Thyroid gland (tissue), 4 donors: ENCODE results near the gene SLC35A5. TPM values are rescaled to one million over a fixed set of nuclear protein-coding genes. Genes with fewer than 3 reads are reported as not detected.

ENCODE experiments used
- DNase-seq, 2 donors: peaks; one replicate each; pipeline ENCODE4 v3.0.0-alpha.2; 2019
- H3K27ac ChIP-seq, 3 donors: fragments of 200-600 bp; sonication (generic); 1 replicate in 2 of 3; 2 replicates in 1 of 3; pipeline ENCODE4 v1.5.1; 2016 to 2019; ENCODE audit warnings: mild to moderate bottlenecking in 1 of 3, moderate library complexity in 1 of 3
- H3K27me3 ChIP-seq: fragments of 200-600 bp; sonication (generic); one replicate; pipeline ENCODE4 v1.5.1; 2019
- H3K36me3 ChIP-seq, 2 donors: fragments of 200-600 bp; sonication (generic); one replicate each; pipeline ENCODE4 v1.5.1; 2016 to 2019
- H3K4me1 ChIP-seq, 2 donors: fragments of 200-600 bp; sonication (generic); one replicate each; pipeline ENCODE4 v1.5.1; 2017 to 2019
- H3K4me3 ChIP-seq, 3 donors: fragments of 200-600 bp; sonication (generic); replicated peaks in 1 of 3; 1 replicate in 2 of 3; 2 replicates in 1 of 3; pipeline ENCODE4 v1.5.1; 2016; ENCODE audit warnings: mild to moderate bottlenecking in 1 of 3
- H3K9me3 ChIP-seq: fragments of 200-600 bp; sonication (generic); one replicate; pipeline ENCODE4 v1.5.1; 2017
- CTCF ChIP-seq, 6 experiments: fragments of 200-600 bp in 3 of 6; fragments of 450-650 bp in 3 of 6; sonication (generic) in 3 of 6; IDR thresholded peaks; one replicate each; pipeline ENCODE4 v1.5.1; 2016 to 2019; ENCODE audit warnings: antibody characterized with exemption in 6 of 6, mild to moderate bottlenecking in 2 of 6, inconsistent platforms in 1 of 6, moderate library complexity in 1 of 6
- POLR2A ChIP-seq, 2 donors: fragments of 450-650 bp; IDR thresholded peaks; one replicate each; pipeline ENCODE4 v1.6.1; 2017; ENCODE audit warnings: antibody characterized with exemption in 2 of 2, mild to moderate bottlenecking in 2 of 2, moderate library complexity in 1 of 2
- WGBS, 2 donors: methylation state at CpG; one replicate each; pipeline ENCODE4 v1.1.5; 2017; 5-methylcytosine and 5-hydroxymethylcytosine counted together
- intact Hi-C: fragments of 100-400 bp; cut with DNase I; formaldehyde crosslinking; loops from one replicate; pipeline ENCODE4 v1.15.1; 2023
- total RNA-seq, 4 donors: library from RNA; depleted of rRNA; stranded (reverse); fragments of >200 nt; gene quantifications; one replicate each; pipeline ENCODE4 v1.2.3, GENCODE V29; 2016

SLC35A5 gene
- total RNA-seq, 4 donors from 2014 or later, result 39.5 to 66.1 (median 60.8) TPM

DNA sequence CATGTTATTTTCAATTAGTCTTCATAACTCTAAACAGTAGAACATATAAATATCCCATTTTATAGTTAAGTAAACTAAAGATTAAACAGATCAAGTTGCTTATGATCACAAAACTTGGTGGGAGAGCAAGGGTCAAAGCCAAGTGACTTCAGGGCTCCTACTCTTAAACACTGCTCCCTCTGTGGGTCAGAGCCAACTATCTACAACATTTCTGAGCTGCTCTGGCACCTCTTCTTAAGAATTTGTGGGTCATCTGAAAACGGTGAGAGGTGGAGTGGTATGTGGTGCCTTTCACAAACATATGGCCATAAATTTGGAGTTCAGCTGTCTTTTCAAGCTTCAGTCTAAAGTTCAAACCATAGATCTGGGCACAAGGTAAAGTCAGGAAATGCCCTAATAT lies 11.0 kb upstream of the SLC35A5 start:
- Histone ChIP-seq H3K4me1 (peaks cover 4 to 11% of the 10 kb centered on the region in 2 donors), H3K27me3 (no peaks in the 10 kb centered on the region), H3K4me3 (no peak overlapping the region), H3K27ac (no peak overlapping the region), H3K9me3 (no peaks in the 10 kb centered on the region), H3K36me3 (peaks cover 13 to 18% of the 10 kb centered on the region in 2 donors)
- 29 to 32% methylated on average over 1 of the region's 1 CpG for WGBS, 2 donors
- DNase-seq, result no peak
- intact Hi-C loops, result no loop called here
- TF ChIP-seq POLR2A (IDR thresholded peaks at IDR 0.05), result no peak
- TF ChIP-seq CTCF (IDR thresholded peaks at IDR 0.05), result peak in 1 of 6 experiments; percentile 11

DNA sequence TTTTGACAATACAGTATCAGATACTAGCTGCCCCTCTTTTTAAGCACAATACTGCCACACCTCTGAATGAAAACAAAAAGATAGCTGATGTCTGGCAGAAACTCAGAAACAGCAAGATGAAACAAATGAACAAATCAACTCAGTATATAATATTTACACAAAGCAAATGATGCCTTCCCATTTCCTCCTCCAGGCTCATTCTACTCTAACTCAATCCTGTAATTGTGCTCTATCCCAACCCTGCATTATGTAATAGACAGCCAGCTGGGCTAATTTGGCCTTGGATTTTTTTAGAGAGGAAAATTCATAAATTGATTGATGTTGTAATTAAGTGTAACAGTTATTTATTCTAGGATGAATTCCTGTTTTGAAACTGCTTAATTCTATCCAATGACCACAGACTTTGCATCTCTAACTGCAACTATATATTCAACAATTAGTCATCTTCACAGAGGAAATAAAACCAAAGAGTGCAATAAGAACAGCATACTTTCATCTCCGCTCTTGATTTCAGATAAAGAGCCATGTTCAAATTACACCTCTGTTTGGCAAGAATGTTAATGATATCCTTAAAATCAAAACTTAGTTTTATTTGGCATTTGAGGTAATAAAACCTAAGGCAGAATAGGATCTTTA lies 6.2 kb upstream of the SLC35A5 start:
- no peaks in the 10 kb centered on the region for H3K9me3 ChIP-seq
- no peaks in the 10 kb centered on the region for H3K36me3 ChIP-seq
- WGBS, 2 donors, result 96 to 97% methylated on average over 1 of the region's 1 CpG
- no peak for DNase-seq
- no peaks in the 10 kb centered on the region for H3K27me3 ChIP-seq
- H3K27ac ChIP-seq, result no peak overlapping the region
- H3K4me3 ChIP-seq, result no peak overlapping the region
- TF ChIP-seq POLR2A (IDR thresholded peaks at IDR 0.05) (no peak), CTCF (IDR thresholded peaks at IDR 0.05) (no peak)
- peaks cover 21 to 24% of the 10 kb centered on the region in 2 donors for H3K4me1 ChIP-seq
- intact Hi-C loops, result no loop called here

DNA sequence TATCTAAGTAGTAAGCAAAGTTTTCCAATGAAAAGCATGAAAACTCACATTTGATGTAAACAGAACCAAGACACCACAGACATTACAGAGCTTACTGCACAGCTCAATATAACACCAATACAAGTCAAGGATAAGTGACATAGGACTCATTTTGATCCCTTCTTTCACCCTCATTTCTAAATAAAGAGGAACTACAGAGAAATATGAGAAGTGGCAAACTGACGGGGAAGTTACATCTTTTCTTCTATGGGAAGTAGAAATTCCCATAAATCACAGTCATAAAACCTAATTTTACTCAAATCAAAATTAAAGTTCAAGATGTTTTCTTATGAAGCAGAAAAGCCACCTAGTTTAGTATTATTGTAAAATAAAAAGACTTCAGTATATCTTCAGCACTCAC lies 3.9 kb upstream of the SLC35A5 start:
- H3K27me3 ChIP-seq, result no peaks in the 10 kb centered on the region
- no peak overlapping the region for H3K27ac ChIP-seq
- no peak overlapping the region for H3K4me3 ChIP-seq
- TF ChIP-seq CTCF (IDR thresholded peaks at IDR 0.05) (no peak), POLR2A (IDR thresholded peaks at IDR 0.05) (no peak)
- H3K4me1 ChIP-seq, result peaks cover 16 to 20% of the 10 kb centered on the region in 2 donors
- no peaks in the 10 kb centered on the region for H3K9me3 ChIP-seq
- H3K36me3 ChIP-seq, result no peaks in the 10 kb centered on the region
- WGBS, 2 donors, result 86 to 88% methylated on average over 1 of the region's 1 CpG
- intact Hi-C loops, result no loop called here
- no peak for DNase-seq

DNA sequence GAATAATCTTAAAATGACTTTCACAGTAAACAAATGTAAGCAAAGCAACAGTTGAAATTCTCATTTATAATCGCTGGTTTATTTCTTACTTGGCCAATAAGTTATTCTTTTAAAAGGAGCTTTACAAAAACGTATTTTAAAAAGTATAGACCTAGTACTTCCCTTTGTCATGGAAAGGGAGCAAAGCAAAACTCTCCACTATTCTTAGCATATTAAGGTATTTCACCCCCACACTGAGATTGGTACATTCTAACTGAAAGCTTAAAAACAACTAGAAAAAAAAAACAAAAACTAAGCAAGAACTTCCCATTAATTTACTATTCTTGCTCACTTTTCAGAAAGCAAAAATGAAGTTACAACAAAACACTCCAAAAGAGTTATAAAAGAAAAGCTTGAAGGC lies 1.5 kb upstream of the SLC35A5 start:
- Histone ChIP-seq H3K27ac (no peak overlapping the region), H3K4me1 (peaks cover 24 to 32% of the 10 kb centered on the region in 2 donors), H3K36me3 (no peaks in the 10 kb centered on the region), H3K9me3 (no peaks in the 10 kb centered on the region), H3K27me3 (no peaks in the 10 kb centered on the region), H3K4me3 (peak overlapping the region in 2 of 3 donors; percentile 45 to 71)
- TF ChIP-seq CTCF (IDR thresholded peaks at IDR 0.05) (no peak), POLR2A (IDR thresholded peaks at IDR 0.05) (no peak)
- WGBS, 2 donors, result 26% methylated on average over 2 of the region's 2 CpGs
- DNase-seq, result no peak
- intact Hi-C loops, result no loop called here

DNA sequence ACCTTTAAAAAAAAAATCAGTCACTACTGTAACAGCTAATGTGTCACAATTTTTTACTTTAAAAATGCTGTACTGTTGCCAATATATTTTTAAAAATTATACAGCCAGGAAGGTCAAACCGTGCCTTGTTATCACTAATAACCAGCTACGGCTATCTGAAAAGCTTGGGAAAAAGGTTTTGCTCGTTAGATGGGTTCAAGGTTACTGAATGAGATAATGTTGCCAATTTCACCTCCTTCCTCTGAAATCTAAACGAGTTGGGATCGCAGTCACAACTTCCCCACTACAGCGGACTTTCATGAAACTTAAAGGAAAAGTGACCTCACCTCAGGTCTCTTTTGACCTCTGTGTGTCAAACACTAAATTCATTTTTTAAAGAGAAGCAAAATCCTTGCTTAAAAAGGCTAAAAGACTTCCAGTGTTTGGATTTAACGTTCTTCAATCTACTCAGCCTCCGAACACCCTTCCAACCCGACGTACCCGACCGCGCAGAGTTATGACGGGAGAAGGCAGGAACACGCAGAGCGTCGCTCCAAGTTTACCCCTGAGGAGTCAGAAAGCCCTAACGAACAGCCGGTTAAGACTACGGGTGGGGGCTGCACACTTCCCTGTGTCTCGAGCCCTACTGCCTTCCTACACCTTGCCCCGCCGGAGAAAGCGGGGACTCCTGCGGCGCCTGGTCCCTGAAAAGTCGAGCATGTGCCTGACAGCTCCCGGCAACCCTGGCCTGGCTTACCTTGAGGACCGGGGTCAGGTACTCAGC lies 943 bp upstream of the SLC35A5 start:
- DNase-seq, result peak; percentile 64 to 68
- intact Hi-C loops, result no loop called here
- TF ChIP-seq POLR2A (IDR thresholded peaks at IDR 0.05), result no peak
- Histone ChIP-seq H3K4me3 (peak overlapping the region; percentile 44 to 71 (median 45)), H3K36me3 (no peaks in the 10 kb centered on the region), H3K27me3 (no peaks in the 10 kb centered on the region), H3K9me3 (no peaks in the 10 kb centered on the region), H3K27ac (peak overlapping the region; percentile 93 to 96 (median 93)), H3K4me1 (peaks cover 24 to 35% of the 10 kb centered on the region in 2 donors)
- WGBS, 2 donors, result 1% methylated on average over 20 to 28 of the region's 29 CpGs
